WTC11 (cell line): ENCODE data around the gene MDFIC2. TPM values are rescaled to one million over a fixed set of nuclear protein-coding genes. Genes with fewer than 3 reads are reported as not detected.

ENCODE experiments used
- ATAC-seq: fragments of 200-7000 bp; cut with Tn5 transposase; 2 replicates; pipeline ENCODE4 v1.10.0; 2021; ENCODE audit warnings: mild to moderate bottlenecking, moderate library complexity
- CTCF ChIA-PET: fragments of 300-600 bp; sonication (Branson Sonifier 250); formaldehyde crosslinking; loops from one replicate; lab custom pipeline; 2021; ENCODE audit warnings: antibody characterized with exemption; lab: Charles Lee
- POLR2A ChIA-PET: fragments of 350-600 bp; sonication (Branson Sonifier 250); formaldehyde crosslinking; loops from one replicate; lab custom pipeline; 2021; ENCODE audit warnings: antibody characterized with exemption; lab: Charles Lee
- DNase-seq: peaks from one replicate; pipeline ENCODE4 v3.0.0; 2021; ENCODE audit warnings: low spot score
- H3K27ac Mint-ChIP-seq: 2 replicates; pipeline ENCODE4 v1.8.0; 2021; ENCODE audit warnings: mixed read lengths
- H3K27me3 Mint-ChIP-seq: 2 replicates; pipeline ENCODE4 v1.8.0; 2021; ENCODE audit warnings: low read depth, mild to moderate bottlenecking, moderate library complexity, mixed read lengths
- H3K36me3 Mint-ChIP-seq: 2 replicates; pipeline ENCODE4 v1.8.0; 2021; ENCODE audit warnings: mixed read lengths
- H3K4me1 Mint-ChIP-seq: 2 replicates; pipeline ENCODE4 v1.8.0; 2022; ENCODE audit warnings: mixed read lengths
- H3K4me3 Mint-ChIP-seq: 2 replicates; pipeline ENCODE4 v1.8.0; 2021; ENCODE audit warnings: mild to moderate bottlenecking, moderate library complexity, mixed read lengths
- H3K9me3 Mint-ChIP-seq: 2 replicates; pipeline ENCODE4 v1.8.0; 2021; ENCODE audit warnings: mixed read lengths
- EMX1 ChIP-seq: fragments of 250-450 bp; sonication (Bioruptor Pico); IDR thresholded peaks from 2 replicates; pipeline ENCODE4 v1.8.0; 2021; ENCODE audit warnings: mild to moderate bottlenecking
- FOXJ3 ChIP-seq: sonication (generic); formaldehyde crosslinking; IDR thresholded peaks from 2 replicates; pipeline ENCODE4 v1.9.0; 2021; ENCODE audit warnings: missing genetic modification reagents, mild to moderate bottlenecking, borderline replicate concordance
- FOXP1 ChIP-seq: sonication (generic); formaldehyde crosslinking; IDR thresholded peaks from 2 replicates; pipeline ENCODE4 v1.8.0; 2022; ENCODE audit warnings: missing genetic modification reagents, mild to moderate bottlenecking, moderate library complexity, borderline replicate concordance
- JUN ChIP-seq: sonication (generic); formaldehyde crosslinking; IDR thresholded peaks from 2 replicates; pipeline ENCODE4 v1.8.0; 2023; ENCODE audit warnings: mild to moderate bottlenecking, missing genetic modification reagents
- MXD4 ChIP-seq: fragments of 250-450 bp; sonication (Bioruptor Pico); IDR thresholded peaks from 2 replicates; pipeline ENCODE4 v1.8.0; 2021; ENCODE audit warnings: mild to moderate bottlenecking, moderate library complexity, borderline replicate concordance
- SMAD4 ChIP-seq: sonication (generic); formaldehyde crosslinking; IDR thresholded peaks from 2 replicates; pipeline ENCODE4 v1.8.0; 2022; ENCODE audit warnings: mild to moderate bottlenecking, missing genetic modification reagents
- ZNF423 ChIP-seq: fragments of 250-450 bp; sonication (Bioruptor Pico); IDR thresholded peaks from 2 replicates; pipeline ENCODE4 v2.1.2; 2022; ENCODE audit warnings: mild to moderate bottlenecking, moderate library complexity
- total RNA-seq: library from RNA; stranded (reverse); gene quantifications from 3 replicates; pipeline ENCODE4 v1.2.3, GENCODE V29; 2021
- TF ChIP-seq, protein P1 (sequence below): sonication (generic); formaldehyde crosslinking; IDR thresholded peaks from 2 replicates; pipeline ENCODE4 v1.8.1; 2022; ENCODE audit warnings: mild to moderate bottlenecking, moderate library complexity, missing genetic modification reagents
- TF ChIP-seq, protein P2 (sequence below): fragments of 250-450 bp; sonication (Bioruptor Pico); IDR thresholded peaks from 2 replicates; pipeline ENCODE4 v1.9.0; 2021; ENCODE audit warnings: mild to moderate bottlenecking
- TF ChIP-seq, protein P3 (sequence below): sonication (generic); formaldehyde crosslinking; IDR thresholded peaks from 2 replicates; pipeline ENCODE4 v1.8.0; 2023; ENCODE audit warnings: missing genetic modification reagents, mild to moderate bottlenecking, borderline replicate concordance
- TF ChIP-seq, protein P4 (sequence below): sonication (generic); formaldehyde crosslinking; IDR thresholded peaks from 2 replicates; pipeline ENCODE4 v1.8.0; 2022; ENCODE audit warnings: mild to moderate bottlenecking, missing genetic modification reagents
- TF ChIP-seq, protein P5 (sequence below): sonication (generic); formaldehyde crosslinking; IDR thresholded peaks from 2 replicates; pipeline ENCODE4 v1.8.0; 2023; ENCODE audit warnings: mild to moderate bottlenecking, missing genetic modification reagents
- TF ChIP-seq, protein P6 (sequence below): sonication (generic); formaldehyde crosslinking; IDR thresholded peaks from 2 replicates; pipeline ENCODE4 v1.8.1; 2022; ENCODE audit warnings: low read depth, mild to moderate bottlenecking, moderate library complexity, missing genetic modification reagents, borderline replicate concordance
- TF ChIP-seq, protein P7 (sequence below): sonication (generic); formaldehyde crosslinking; IDR thresholded peaks from 2 replicates; pipeline ENCODE4 v1.8.0; 2022; ENCODE audit warnings: mild to moderate bottlenecking, missing genetic modification reagents
- TF ChIP-seq, protein P8 (sequence below): fragments of 250-450 bp; sonication (Bioruptor Pico); IDR thresholded peaks from 2 replicates; pipeline ENCODE4 v1.9.0; 2021; ENCODE audit warnings: mild to moderate bottlenecking
- TF ChIP-seq, protein P9 (sequence below): fragments of 250-450 bp; sonication (Bioruptor Pico); IDR thresholded peaks from 2 replicates; pipeline ENCODE4 v2.1.2; 2022; ENCODE audit warnings: mild to moderate bottlenecking, moderate library complexity

MDFIC2 gene
- total RNA-seq, 1 experiment from 2014 or later = not detected

DNA sequence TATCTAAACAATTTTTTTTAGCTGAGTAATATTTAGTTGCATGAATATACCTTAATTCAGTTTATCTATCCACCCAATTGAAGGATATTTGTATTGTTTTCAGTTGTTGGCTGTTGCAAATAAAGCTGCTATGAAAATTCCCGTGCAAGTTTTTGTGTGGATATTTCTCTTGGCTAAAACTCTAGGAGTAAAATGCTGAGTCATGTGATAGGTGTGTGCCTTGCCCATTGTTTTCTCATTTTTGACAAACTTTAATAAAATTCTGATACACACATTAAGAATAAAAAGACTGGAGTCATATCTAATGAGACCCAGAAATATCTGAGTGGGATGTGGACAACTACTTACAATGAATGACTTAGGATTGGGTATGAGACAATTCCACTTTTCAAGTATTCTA, 78.6 kb downstream of the MDFIC2 start (continued):
- TF ChIP-seq, protein P1, sequence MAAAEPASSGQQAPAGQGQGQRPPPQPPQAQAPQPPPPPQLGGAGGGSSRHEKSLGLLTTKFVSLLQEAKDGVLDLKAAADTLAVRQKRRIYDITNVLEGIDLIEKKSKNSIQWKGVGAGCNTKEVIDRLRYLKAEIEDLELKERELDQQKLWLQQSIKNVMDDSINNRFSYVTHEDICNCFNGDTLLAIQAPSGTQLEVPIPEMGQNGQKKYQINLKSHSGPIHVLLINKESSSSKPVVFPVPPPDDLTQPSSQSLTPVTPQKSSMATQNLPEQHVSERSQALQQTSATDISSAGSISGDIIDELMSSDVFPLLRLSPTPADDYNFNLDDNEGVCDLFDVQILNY (CRISPR knock-in tag) = no peak
- TF ChIP-seq MXD4 (CRISPR knock-in tag) (no peak), ZNF423 (CRISPR knock-in tag) (no peak), SMAD4 (CRISPR knock-in tag) (no peak)

DNA sequence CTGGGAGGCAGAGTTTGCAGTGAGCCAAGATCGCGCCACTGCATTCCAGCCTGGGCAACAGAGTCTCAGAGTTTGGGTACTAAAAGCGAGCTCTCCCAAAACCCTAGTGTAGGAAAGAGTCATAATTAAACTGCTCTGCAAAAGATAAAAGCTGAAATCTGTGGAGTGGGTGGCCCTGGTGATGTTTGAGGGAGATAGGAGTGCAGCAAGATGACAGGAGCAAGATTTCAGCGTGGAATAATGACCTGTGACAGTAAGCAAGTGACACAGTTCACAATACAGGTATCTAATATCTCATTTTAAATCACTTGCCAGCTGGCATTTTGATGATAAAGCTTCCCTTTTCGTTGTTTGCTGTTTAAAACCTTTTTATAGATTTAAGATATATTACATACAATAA, 79.3 kb downstream of the MDFIC2 start:
- POLR2A ChIA-PET = interaction anchor here (0.6 kb wide), 1 partner anchor 1001 kb away, joined by 3 read pairs; no protein-coding TSS in a partner anchor
- Mint-ChIP-seq H3K36me3 (no peaks in the 10 kb centered on the region), H3K4me1 (peaks cover 4% of the 10 kb centered on the region), H3K4me3 (no peak overlapping the region), H3K27me3 (no peaks in the 10 kb centered on the region; the same call in 1 of the 2 replicates), H3K9me3 (0 out of 2 replicates have a peak, but pooled peaks cover 3% of the 10 kb centered on the region), H3K27ac (no peak overlapping the region)
- CTCF ChIA-PET = no interaction called here
- DNase-seq = no peak
- ATAC-seq = no peak
- TF ChIP-seq, protein P2, sequence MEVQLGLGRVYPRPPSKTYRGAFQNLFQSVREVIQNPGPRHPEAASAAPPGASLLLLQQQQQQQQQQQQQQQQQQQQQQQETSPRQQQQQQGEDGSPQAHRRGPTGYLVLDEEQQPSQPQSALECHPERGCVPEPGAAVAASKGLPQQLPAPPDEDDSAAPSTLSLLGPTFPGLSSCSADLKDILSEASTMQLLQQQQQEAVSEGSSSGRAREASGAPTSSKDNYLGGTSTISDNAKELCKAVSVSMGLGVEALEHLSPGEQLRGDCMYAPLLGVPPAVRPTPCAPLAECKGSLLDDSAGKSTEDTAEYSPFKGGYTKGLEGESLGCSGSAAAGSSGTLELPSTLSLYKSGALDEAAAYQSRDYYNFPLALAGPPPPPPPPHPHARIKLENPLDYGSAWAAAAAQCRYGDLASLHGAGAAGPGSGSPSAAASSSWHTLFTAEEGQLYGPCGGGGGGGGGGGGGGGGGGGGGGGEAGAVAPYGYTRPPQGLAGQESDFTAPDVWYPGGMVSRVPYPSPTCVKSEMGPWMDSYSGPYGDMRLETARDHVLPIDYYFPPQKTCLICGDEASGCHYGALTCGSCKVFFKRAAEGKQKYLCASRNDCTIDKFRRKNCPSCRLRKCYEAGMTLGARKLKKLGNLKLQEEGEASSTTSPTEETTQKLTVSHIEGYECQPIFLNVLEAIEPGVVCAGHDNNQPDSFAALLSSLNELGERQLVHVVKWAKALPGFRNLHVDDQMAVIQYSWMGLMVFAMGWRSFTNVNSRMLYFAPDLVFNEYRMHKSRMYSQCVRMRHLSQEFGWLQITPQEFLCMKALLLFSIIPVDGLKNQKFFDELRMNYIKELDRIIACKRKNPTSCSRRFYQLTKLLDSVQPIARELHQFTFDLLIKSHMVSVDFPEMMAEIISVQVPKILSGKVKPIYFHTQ (CRISPR knock-in tag) = no peak
- TF ChIP-seq, protein P3, sequence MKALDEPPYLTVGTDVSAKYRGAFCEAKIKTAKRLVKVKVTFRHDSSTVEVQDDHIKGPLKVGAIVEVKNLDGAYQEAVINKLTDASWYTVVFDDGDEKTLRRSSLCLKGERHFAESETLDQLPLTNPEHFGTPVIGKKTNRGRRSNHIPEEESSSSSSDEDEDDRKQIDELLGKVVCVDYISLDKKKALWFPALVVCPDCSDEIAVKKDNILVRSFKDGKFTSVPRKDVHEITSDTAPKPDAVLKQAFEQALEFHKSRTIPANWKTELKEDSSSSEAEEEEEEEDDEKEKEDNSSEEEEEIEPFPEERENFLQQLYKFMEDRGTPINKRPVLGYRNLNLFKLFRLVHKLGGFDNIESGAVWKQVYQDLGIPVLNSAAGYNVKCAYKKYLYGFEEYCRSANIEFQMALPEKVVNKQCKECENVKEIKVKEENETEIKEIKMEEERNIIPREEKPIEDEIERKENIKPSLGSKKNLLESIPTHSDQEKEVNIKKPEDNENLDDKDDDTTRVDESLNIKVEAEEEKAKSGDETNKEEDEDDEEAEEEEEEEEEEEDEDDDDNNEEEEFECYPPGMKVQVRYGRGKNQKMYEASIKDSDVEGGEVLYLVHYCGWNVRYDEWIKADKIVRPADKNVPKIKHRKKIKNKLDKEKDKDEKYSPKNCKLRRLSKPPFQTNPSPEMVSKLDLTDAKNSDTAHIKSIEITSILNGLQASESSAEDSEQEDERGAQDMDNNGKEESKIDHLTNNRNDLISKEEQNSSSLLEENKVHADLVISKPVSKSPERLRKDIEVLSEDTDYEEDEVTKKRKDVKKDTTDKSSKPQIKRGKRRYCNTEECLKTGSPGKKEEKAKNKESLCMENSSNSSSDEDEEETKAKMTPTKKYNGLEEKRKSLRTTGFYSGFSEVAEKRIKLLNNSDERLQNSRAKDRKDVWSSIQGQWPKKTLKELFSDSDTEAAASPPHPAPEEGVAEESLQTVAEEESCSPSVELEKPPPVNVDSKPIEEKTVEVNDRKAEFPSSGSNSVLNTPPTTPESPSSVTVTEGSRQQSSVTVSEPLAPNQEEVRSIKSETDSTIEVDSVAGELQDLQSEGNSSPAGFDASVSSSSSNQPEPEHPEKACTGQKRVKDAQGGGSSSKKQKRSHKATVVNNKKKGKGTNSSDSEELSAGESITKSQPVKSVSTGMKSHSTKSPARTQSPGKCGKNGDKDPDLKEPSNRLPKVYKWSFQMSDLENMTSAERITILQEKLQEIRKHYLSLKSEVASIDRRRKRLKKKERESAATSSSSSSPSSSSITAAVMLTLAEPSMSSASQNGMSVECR (CRISPR knock-in tag) = no peak
- TF ChIP-seq FOXJ3 (no peak), FOXP1 (no peak), JUN (no peak), EMX1 (CRISPR knock-in tag) (no peak)
- TF ChIP-seq, protein P4, sequence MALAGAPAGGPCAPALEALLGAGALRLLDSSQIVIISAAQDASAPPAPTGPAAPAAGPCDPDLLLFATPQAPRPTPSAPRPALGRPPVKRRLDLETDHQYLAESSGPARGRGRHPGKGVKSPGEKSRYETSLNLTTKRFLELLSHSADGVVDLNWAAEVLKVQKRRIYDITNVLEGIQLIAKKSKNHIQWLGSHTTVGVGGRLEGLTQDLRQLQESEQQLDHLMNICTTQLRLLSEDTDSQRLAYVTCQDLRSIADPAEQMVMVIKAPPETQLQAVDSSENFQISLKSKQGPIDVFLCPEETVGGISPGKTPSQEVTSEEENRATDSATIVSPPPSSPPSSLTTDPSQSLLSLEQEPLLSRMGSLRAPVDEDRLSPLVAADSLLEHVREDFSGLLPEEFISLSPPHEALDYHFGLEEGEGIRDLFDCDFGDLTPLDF = no peak
- TF ChIP-seq, protein P5, sequence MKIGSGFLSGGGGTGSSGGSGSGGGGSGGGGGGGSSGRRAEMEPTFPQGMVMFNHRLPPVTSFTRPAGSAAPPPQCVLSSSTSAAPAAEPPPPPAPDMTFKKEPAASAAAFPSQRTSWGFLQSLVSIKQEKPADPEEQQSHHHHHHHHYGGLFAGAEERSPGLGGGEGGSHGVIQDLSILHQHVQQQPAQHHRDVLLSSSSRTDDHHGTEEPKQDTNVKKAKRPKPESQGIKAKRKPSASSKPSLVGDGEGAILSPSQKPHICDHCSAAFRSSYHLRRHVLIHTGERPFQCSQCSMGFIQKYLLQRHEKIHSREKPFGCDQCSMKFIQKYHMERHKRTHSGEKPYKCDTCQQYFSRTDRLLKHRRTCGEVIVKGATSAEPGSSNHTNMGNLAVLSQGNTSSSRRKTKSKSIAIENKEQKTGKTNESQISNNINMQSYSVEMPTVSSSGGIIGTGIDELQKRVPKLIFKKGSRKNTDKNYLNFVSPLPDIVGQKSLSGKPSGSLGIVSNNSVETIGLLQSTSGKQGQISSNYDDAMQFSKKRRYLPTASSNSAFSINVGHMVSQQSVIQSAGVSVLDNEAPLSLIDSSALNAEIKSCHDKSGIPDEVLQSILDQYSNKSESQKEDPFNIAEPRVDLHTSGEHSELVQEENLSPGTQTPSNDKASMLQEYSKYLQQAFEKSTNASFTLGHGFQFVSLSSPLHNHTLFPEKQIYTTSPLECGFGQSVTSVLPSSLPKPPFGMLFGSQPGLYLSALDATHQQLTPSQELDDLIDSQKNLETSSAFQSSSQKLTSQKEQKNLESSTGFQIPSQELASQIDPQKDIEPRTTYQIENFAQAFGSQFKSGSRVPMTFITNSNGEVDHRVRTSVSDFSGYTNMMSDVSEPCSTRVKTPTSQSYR (CRISPR knock-in tag) = no peak
- TF ChIP-seq, protein P6, sequence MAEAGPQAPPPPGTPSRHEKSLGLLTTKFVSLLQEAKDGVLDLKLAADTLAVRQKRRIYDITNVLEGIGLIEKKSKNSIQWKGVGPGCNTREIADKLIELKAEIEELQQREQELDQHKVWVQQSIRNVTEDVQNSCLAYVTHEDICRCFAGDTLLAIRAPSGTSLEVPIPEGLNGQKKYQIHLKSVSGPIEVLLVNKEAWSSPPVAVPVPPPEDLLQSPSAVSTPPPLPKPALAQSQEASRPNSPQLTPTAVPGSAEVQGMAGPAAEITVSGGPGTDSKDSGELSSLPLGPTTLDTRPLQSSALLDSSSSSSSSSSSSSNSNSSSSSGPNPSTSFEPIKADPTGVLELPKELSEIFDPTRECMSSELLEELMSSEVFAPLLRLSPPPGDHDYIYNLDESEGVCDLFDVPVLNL (CRISPR knock-in tag) = no peak
- TF ChIP-seq, protein P7, sequence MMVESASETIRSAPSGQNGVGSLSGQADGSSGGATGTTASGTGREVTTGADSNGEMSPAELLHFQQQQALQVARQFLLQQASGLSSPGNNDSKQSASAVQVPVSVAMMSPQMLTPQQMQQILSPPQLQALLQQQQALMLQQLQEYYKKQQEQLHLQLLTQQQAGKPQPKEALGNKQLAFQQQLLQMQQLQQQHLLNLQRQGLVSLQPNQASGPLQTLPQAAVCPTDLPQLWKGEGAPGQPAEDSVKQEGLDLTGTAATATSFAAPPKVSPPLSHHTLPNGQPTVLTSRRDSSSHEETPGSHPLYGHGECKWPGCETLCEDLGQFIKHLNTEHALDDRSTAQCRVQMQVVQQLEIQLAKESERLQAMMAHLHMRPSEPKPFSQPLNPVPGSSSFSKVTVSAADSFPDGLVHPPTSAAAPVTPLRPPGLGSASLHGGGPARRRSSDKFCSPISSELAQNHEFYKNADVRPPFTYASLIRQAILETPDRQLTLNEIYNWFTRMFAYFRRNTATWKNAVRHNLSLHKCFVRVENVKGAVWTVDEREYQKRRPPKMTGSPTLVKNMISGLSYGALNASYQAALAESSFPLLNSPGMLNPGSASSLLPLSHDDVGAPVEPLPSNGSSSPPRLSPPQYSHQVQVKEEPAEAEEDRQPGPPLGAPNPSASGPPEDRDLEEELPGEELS = no peak
- TF ChIP-seq, protein P8, sequence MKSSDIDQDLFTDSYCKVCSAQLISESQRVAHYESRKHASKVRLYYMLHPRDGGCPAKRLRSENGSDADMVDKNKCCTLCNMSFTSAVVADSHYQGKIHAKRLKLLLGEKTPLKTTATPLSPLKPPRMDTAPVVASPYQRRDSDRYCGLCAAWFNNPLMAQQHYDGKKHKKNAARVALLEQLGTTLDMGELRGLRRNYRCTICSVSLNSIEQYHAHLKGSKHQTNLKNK (CRISPR knock-in tag) = no peak
- TF ChIP-seq, protein P9, sequence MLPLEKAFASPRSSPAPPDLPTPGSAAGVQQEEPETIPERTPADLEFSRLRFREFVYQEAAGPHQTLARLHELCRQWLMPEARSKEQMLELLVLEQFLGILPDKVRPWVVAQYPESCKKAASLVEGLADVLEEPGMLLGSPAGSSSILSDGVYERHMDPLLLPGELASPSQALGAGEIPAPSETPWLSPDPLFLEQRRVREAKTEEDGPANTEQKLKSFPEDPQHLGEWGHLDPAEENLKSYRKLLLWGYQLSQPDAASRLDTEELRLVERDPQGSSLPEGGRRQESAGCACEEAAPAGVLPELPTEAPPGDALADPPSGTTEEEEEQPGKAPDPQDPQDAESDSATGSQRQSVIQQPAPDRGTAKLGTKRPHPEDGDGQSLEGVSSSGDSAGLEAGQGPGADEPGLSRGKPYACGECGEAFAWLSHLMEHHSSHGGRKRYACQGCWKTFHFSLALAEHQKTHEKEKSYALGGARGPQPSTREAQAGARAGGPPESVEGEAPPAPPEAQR = no peak
